Measurements from ENCODE around the gene IL17RD. TPM values are rescaled to one million over a fixed set of nuclear protein-coding genes. Genes with fewer than 3 reads are reported as not detected.
A peak's percentile ranks its signal among the peaks of the same experiment; 100 is the strongest.

The IL17RD gene
- total RNA-seq, 1 donor from 2014 or later: 51.9 TPM

GRCh38 chr3:57110798-57111197, 54.4 kb downstream of the IL17RD start:
- TF ChIP-seq, protein P1, sequence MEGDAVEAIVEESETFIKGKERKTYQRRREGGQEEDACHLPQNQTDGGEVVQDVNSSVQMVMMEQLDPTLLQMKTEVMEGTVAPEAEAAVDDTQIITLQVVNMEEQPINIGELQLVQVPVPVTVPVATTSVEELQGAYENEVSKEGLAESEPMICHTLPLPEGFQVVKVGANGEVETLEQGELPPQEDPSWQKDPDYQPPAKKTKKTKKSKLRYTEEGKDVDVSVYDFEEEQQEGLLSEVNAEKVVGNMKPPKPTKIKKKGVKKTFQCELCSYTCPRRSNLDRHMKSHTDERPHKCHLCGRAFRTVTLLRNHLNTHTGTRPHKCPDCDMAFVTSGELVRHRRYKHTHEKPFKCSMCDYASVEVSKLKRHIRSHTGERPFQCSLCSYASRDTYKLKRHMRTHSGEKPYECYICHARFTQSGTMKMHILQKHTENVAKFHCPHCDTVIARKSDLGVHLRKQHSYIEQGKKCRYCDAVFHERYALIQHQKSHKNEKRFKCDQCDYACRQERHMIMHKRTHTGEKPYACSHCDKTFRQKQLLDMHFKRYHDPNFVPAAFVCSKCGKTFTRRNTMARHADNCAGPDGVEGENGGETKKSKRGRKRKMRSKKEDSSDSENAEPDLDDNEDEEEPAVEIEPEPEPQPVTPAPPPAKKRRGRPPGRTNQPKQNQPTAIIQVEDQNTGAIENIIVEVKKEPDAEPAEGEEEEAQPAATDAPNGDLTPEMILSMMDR (conservative IDR thresholded peaks at IDR 0.05): no peak
- no peaks in the 10 kb centered on the region for H3K27me3 Mint-ChIP-seq (ENCODE audit: low read depth)
- DNase-seq (ENCODE audit: low read depth, low spot score): no peak
- H3K4me3 Mint-ChIP-seq: peak overlapping the region; percentile 51
- peak overlapping the region; percentile 78 for H3K27ac Mint-ChIP-seq (ENCODE audit: unreplicated experiment)
- peaks cover 23% of the 10 kb centered on the region for H3K4me1 Mint-ChIP-seq
- H3K9me3 Mint-ChIP-seq: no peaks in the 10 kb centered on the region
- H3K36me3 Mint-ChIP-seq (ENCODE audit: low read depth): peaks cover 25% of the 10 kb centered on the region

DNA sequence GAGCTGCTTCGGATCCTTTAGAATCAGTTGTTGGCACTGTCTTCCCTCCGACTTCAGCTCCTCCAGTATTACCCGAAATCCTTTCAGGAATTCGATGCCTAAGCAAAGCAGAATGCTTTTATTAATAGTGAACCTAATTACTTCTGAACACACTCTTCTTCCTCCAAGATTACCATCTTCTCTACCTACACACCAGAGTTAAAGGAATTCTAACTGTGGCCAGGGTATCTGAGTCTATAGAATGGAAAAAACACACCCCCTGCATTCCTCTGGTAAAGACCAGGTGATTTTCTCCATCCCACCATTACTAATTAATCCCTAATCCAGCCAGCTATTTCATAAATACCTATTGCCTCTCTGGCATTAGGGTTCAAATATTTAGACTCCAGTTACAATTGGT, 54.9 kb downstream of the IL17RD start:
- Mint-ChIP-seq H3K4me3 (no peak overlapping the region), H3K9me3 (no peaks in the 10 kb centered on the region), H3K27ac (ENCODE audit: unreplicated experiment) (no peak overlapping the region), H3K36me3 (ENCODE audit: low read depth) (peaks cover 28% of the 10 kb centered on the region), H3K4me1 (peaks cover 23% of the 10 kb centered on the region), H3K27me3 (ENCODE audit: low read depth) (no peaks in the 10 kb centered on the region)
- DNase-seq (ENCODE audit: low read depth, low spot score): no peak
- TF ChIP-seq, protein P1 (conservative IDR thresholded peaks at IDR 0.05): no peak

DNA sequence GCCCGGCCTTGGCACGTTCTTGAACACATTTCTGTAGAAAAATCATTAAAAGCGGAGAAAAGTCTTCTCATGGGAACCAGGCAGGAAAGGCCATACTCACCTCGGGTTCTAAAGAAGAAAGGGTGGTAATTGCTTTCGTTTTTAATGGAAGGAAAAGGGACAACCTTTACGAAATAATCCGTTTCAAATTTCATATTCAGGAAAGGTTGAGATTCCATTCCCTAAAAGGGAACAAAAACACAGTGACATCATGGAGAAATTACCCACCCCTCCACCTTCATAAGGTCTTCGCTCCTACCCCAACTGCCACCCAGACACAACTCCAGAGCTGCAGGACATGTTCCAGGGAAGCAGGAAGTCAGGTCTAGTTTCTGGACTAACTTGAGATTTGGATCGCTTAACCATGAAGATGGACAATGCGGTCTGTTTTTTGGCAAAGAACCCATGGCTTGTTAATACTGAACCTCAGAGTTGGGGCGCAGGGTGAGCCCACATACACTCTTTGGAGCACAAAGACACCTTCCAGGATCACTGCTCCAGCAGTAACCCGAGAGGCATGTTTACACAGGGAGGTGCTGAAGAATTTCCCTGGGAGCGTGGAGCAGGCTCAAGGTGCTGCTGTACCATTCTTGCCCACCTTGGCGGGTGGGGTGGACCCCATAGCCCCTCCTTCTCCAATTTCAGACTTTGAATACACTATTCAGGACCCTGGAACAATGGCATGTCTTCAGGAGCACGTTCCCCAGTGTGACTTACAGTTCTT, 55.5 kb downstream of the IL17RD start:
- Mint-ChIP-seq H3K9me3 (no peaks in the 10 kb centered on the region), H3K27me3 (ENCODE audit: low read depth) (no peaks in the 10 kb centered on the region), H3K4me1 (peaks cover 23% of the 10 kb centered on the region), H3K36me3 (ENCODE audit: low read depth) (peaks cover 25% of the 10 kb centered on the region), H3K27ac (ENCODE audit: unreplicated experiment) (no peak overlapping the region), H3K4me3 (no peak overlapping the region)
- TF ChIP-seq, protein P1 (conservative IDR thresholded peaks at IDR 0.05): no peak
- no peak for DNase-seq (ENCODE audit: low read depth, low spot score)

DNA sequence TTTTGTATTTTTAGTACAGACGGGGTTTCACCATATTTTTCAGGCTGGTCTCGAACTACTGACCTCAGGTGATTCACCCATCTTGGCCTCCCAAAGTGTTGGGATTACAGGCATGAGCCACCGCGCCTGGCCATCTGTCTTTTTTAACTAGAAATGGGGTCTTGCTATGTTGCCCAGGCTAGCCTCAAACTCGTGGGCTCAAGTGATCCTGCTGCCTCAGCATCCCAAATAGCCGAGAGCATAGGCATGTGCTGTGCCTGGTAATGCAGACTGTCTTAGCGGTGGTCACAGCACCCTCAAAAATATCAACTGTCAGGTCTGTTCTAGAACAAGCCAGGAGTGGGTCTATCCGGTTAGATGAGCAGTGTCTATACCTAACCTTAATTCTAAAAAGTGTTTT, 56.5 kb downstream of the IL17RD start:
- Mint-ChIP-seq H3K27me3 (ENCODE audit: low read depth) (no peaks in the 10 kb centered on the region), H3K36me3 (ENCODE audit: low read depth) (peaks cover 27% of the 10 kb centered on the region), H3K27ac (ENCODE audit: unreplicated experiment) (no peak overlapping the region), H3K9me3 (no peaks in the 10 kb centered on the region), H3K4me3 (no peak overlapping the region), H3K4me1 (peaks cover 23% of the 10 kb centered on the region)
- TF ChIP-seq, protein P1 (conservative IDR thresholded peaks at IDR 0.05): no peak
- DNase-seq (ENCODE audit: low read depth, low spot score): no peak

- Mint-ChIP-seq H3K4me1 (peaks cover 13% of the 10 kb centered on the region), H3K4me3 (no peak overlapping the region), H3K27ac (ENCODE audit: unreplicated experiment) (no peak overlapping the region), H3K27me3 (ENCODE audit: low read depth) (no peaks in the 10 kb centered on the region), H3K36me3 (ENCODE audit: low read depth) (peaks cover 20% of the 10 kb centered on the region), H3K9me3 (no peaks in the 10 kb centered on the region)
- TF ChIP-seq, protein P1 (conservative IDR thresholded peaks at IDR 0.05): no peak
- no peak for DNase-seq (ENCODE audit: low read depth, low spot score)
These were observed 59.6 kb downstream of the IL17RD start for GRCh38 chr3:57105585-57105984.

All from neural crest cell (in vitro differentiated cells).